AG04449 (cell line): Measurements from ENCODE around the gene TNF.

ENCODE experiments used
- CTCF ChIA-PET: fragments of 350-600 bp; formaldehyde crosslinking; extraction: SDS; loops from one replicate; lab custom pipeline; 2021; ENCODE audit warnings: antibody characterized with exemption; lab: Yijun Ruan, JAX
- POLR2A ChIA-PET: fragments of 400-600, 350-600 bp; formaldehyde crosslinking; extraction: SDS; loops from one replicate; lab custom pipeline; 2020; ENCODE audit warnings: antibody characterized with exemption, inconsistent platforms; lab: Yijun Ruan, JAX
- DNase-seq: peaks from one replicate; pipeline ENCODE4 v3.0.0-alpha.2; 2010; ENCODE audit warnings: low read depth, low spot score
- H3K4me3 ChIP-seq: 2 replicates; pipeline ENCODE4 v1.5.1; 2011; ENCODE audit warnings: low read depth, mild to moderate bottlenecking, control low read depth, low read length
- TF ChIP-seq, protein P1 (sequence below): IDR thresholded peaks from one replicate; pipeline ENCODE4 v1.5.1; 2011; ENCODE audit warnings: mild to moderate bottlenecking, moderate library complexity, low read length, control low read depth, inconsistent platforms; ENCODE audit not compliant: insufficient read depth; ENCODE audit errors: missing control alignments

Gene TNF

DNA sequence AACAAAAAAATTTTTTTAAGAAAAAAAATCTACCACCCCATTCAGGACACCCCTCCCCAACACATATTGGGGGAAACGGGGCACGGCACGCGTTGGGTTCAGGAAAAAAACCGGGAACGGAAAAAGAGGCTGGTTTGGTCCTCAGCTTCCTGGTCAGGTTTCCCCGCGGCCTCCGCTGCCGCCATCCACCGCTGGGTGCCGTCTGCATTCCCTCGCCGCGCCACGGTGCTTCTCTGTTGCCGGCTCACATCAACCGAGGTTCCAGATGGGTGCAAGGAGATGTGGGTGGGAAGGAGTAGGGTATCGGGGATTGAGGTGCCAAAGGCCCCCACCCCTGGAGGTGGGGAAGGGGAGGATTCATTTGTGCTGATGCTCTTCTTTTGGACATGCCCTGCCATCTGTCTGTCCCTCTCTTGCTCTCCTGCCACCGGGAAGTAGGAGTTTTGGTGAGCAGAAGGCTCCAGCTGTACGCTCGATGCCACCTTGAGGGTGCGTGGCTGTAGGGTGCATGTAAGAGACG, 40.8 kb upstream of the TNF start:
- H3K4me3 ChIP-seq = no peak overlapping the region
- DNase-seq = no peak
- ChIA-PET POLR2A (no interaction called here), CTCF (interaction anchor here (1.3 to 38.4 kb wide), 2 partner anchors 12 to 53 kb away, joined by 4 to 1569 read pairs; partner anchors contain the start of genes ATP6V1G2, LST1, LTB and NCR3)
- TF ChIP-seq, protein P1, sequence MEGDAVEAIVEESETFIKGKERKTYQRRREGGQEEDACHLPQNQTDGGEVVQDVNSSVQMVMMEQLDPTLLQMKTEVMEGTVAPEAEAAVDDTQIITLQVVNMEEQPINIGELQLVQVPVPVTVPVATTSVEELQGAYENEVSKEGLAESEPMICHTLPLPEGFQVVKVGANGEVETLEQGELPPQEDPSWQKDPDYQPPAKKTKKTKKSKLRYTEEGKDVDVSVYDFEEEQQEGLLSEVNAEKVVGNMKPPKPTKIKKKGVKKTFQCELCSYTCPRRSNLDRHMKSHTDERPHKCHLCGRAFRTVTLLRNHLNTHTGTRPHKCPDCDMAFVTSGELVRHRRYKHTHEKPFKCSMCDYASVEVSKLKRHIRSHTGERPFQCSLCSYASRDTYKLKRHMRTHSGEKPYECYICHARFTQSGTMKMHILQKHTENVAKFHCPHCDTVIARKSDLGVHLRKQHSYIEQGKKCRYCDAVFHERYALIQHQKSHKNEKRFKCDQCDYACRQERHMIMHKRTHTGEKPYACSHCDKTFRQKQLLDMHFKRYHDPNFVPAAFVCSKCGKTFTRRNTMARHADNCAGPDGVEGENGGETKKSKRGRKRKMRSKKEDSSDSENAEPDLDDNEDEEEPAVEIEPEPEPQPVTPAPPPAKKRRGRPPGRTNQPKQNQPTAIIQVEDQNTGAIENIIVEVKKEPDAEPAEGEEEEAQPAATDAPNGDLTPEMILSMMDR = no peak

DNA sequence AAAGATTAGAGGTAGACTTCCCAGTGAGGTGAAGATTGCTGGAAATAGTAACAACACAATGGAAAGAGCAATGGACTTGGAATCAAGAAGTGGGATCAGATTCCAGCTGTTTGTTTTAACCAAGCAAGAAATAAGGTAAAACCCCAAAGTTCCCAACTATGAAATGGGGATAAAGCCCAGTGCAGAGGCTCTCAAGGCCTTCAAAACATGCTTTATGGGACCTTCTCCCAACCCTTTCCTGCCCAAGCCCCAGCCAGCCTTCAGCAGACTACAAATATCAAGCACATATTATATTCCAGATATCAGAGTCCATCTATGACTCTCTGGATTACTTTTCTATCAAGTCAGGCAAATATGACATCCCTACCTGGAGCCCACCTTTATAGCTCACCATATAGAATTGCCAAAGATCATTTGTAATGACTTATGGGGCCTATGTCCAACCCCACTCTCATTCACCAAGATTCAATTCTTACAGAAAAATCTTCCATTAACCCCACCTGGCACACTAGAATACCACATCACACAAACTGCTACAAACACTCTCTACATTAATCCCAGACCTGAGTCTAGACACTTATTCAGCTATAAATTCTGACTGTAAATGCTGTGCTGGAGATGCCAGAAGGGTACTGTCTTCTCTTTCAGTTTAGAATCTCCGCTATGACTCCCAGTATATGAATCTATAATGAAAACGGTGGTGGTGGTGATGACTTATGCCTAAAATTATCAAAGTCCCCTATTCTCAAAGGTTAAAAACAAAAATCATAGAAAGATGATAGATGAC, 39.6 kb upstream of the TNF start:
- POLR2A ChIA-PET = no interaction called here
- CTCF ChIA-PET = interaction anchor here (1.4 to 38.4 kb wide), 2 partner anchors 52 to 74 kb away, joined by 3 to 1569 read pairs; partner anchors contain the start of genes LST1, LTB, NCR3 and TNF
- no peak for DNase-seq
- H3K4me3 ChIP-seq = no peak overlapping the region
- TF ChIP-seq, protein P1 = no peak

DNA sequence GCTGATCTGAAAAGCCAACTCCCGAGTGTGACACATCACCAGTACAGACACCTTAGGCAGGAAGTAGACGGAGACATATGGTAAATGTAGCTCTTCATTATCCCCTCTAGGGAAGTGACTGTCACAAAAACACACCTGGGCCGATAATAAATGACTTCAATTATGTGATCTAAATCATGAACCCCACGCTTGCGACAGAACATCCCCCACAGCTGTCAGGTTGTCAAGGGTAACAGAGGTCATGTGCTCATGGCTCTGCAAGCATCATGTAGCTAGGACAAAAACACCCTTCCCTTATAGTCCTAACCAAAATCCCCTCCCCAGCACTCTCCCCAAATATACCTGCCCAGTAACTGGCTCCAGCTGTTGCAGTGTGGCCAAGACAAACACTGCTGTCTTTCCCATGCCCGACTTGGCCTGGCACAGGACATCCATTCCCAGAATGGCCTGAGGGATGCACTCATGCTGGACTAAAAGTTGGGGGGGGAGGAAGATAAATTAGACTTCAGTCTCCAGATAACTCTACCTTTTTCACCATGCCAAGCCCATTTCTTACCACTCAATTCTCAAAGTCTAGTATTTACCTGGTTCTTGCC, 36.5 kb upstream of the TNF start:
- DNase-seq = no peak
- peak overlapping the region; percentile 24 for H3K4me3 ChIP-seq
- ChIA-PET POLR2A (interaction anchor here (1.0 kb wide), 1 partner anchor 97 kb away, joined by 3 read pairs; no protein-coding TSS in a partner anchor), CTCF (interaction anchor here (1.5 to 38.4 kb wide), 4 partner anchors 11 to 49 kb away, joined by 4 to 1569 read pairs (median 10); partner anchors contain the start of genes LST1, LTB, MCCD1 and NCR3)
- TF ChIP-seq, protein P1 = no peak

DNA sequence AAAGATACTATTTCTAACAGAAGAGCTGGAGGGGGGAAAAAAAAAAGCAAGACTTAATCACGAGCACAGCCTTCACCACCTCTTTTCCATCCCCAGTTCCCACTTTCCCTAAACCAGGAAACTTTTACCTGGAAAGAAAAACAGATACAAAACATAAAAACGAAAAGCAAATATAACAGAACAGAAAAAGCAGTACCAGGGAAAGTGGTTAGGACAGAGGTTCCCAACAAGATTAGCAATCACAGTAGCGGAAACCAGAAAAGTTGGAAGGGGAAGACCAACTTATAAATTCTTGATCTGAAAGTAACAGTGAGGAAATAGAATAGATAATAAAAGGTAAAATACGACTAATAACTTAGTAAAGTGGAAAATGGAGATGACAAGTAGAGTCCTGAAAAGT, 34.7 kb upstream of the TNF start:
- POLR2A ChIA-PET = interaction anchor here (0.7 to 2.3 kb wide), 6 partner anchors 12 to 1752 kb away, joined by 3 to 13 read pairs (median 4); partner anchors contain the start of genes HSPA1B and MCCD1
- TF ChIP-seq, protein P1 = no peak
- DNase-seq = no peak
- CTCF ChIA-PET = interaction anchor here (0.8 to 38.4 kb wide), 5 partner anchors 11 to 68 kb away, joined by 3 to 1569 read pairs (median 5); partner anchors contain the start of genes LST1, LTB, NCR3 and TNF
- H3K4me3 ChIP-seq = peak overlapping the region; percentile 97

DNA sequence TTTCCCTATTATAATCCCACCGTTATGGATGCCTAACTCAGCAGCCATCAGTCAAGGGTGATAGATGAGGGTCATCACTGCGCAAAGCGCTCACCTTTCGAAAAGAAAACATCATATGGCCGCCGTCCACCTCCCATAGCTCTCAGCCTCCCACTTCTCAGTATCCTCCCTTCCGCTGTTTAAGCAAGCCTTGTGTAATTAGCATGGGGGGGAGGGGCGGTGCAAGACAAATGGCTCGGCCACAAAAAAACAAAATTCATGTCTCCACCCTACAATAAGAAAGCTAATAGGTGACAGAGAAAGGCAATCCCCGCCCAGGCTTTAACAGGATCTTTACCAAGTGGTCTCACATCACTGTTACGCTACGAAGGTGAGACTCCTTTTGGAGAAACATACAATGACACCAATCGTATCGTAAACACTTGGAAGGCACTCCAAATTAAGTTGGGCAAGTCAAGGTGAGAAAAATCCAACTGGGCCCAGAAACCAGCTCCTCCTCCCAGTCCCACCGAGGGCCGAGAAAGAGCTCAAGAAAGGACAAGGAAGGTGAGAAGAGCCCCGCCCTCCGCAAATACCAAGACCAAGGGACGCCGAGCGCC, 34.2 kb upstream of the TNF start:
- CTCF ChIA-PET = interaction anchor here (0.8 to 38.4 kb wide), 9 partner anchors 10 to 140 kb away, joined by 3 to 1569 read pairs (median 4); partner anchors contain the start of genes LST1, LTB, NCR3 and TNF
- TF ChIP-seq, protein P1 = no peak
- POLR2A ChIA-PET = interaction anchor here (0.7 to 2.3 kb wide), 9 partner anchors 10 to 1751 kb away, joined by 3 to 13 read pairs (median 5); partner anchors contain the start of genes HSPA1B and MCCD1
- DNase-seq = no peak
- peak overlapping the region; percentile 97 for H3K4me3 ChIP-seq
